Central memory CD4-positive, alpha-beta T cell (primary cell): ENCODE data around the gene GAREM2.
"Not testable (repeated sequence)": the region's sequence is repeated elsewhere in the genome, so short reads cannot be mapped to it uniquely, and the experiment has no call there.

Experiments
- DNase-seq: peaks from one replicate; pipeline ENCODE4 v3.0.0; 2022
- total RNA-seq, 3 experiments: gene quantifications; one replicate each; lab custom pipeline; 2026; lab: John Stamatoyannopoulos, UW

GAREM2 gene
- 6.1 to 7.7 (median 7.3) reads per million in 3 experiments for total RNA-seq

- DNase-seq, result no peak
These were observed at the start of gene GAREM2 for GRCh38 chr2:26172871-26173775. Gene GAREM2 (plus strand): TSS chr2:26173088. CDS start chr2:26173221, 133 bp downstream.

- DNase-seq, result no peak
These were observed 49.5 kb upstream of the GAREM2 start for GRCh38 chr2:26123426-26123825.

- no peak for DNase-seq
These were observed 46.8 kb upstream of the GAREM2 start for GRCh38 chr2:26126074-26126473.

GRCh38 chr2:26128176-26128575 is 44.7 kb upstream of the GAREM2 start:
- no peak for DNase-seq

GRCh38 chr2:26130763-26131162 is 42.1 kb upstream of the GAREM2 start:
- DNase-seq, result no peak

GRCh38 chr2:26136451-26136850 is 36.4 kb upstream of the GAREM2 start:
- no peak for DNase-seq

GRCh38 chr2:26139269-26140183 is 33.4 kb upstream of the GAREM2 start:
- DNase-seq, result no peak

GRCh38 chr2:26141145-26141769 is 31.6 kb upstream of the GAREM2 start:
- DNase-seq, result no peak

GRCh38 chr2:26144031-26144430 is 28.9 kb upstream of the GAREM2 start:
- no peak for DNase-seq

- peak; percentile 44 for DNase-seq
These were observed 27.8 kb upstream of the GAREM2 start for GRCh38 chr2:26144953-26145680.

GRCh38 chr2:26148501-26148900 is 24.4 kb upstream of the GAREM2 start:
- DNase-seq, result no peak

- DNase-seq, result no peak
These were observed 22.6 kb upstream of the GAREM2 start for GRCh38 chr2:26150243-26150642.

GRCh38 chr2:26157580-26157979 is 15.3 kb upstream of the GAREM2 start:
- DNase-seq, result no peak

GRCh38 chr2:26161926-26162325 is 11.0 kb upstream of the GAREM2 start:
- no peak for DNase-seq

GRCh38 chr2:26162963-26163362 is 9.9 kb upstream of the GAREM2 start:
- DNase-seq, result no peak

GRCh38 chr2:26164231-26164630 is 8.7 kb upstream of the GAREM2 start:
- DNase-seq, result no peak

GRCh38 chr2:26164641-26165211 is 8.2 kb upstream of the GAREM2 start:
- DNase-seq, result no peak

GRCh38 chr2:26165403-26165802 is 7.5 kb upstream of the GAREM2 start:
- DNase-seq, result no peak

- DNase-seq, result not testable (repeated sequence)
These were observed 6.3 kb upstream of the GAREM2 start for GRCh38 chr2:26166541-26166940.

GRCh38 chr2:26168785-26169184 is 4.1 kb upstream of the GAREM2 start:
- DNase-seq, result no peak

GRCh38 chr2:26169226-26169625 is 3.7 kb upstream of the GAREM2 start:
- DNase-seq, result no peak
